ENCODE data around the gene SLC43A1.

- TF ChIP-seq, protein P1, sequence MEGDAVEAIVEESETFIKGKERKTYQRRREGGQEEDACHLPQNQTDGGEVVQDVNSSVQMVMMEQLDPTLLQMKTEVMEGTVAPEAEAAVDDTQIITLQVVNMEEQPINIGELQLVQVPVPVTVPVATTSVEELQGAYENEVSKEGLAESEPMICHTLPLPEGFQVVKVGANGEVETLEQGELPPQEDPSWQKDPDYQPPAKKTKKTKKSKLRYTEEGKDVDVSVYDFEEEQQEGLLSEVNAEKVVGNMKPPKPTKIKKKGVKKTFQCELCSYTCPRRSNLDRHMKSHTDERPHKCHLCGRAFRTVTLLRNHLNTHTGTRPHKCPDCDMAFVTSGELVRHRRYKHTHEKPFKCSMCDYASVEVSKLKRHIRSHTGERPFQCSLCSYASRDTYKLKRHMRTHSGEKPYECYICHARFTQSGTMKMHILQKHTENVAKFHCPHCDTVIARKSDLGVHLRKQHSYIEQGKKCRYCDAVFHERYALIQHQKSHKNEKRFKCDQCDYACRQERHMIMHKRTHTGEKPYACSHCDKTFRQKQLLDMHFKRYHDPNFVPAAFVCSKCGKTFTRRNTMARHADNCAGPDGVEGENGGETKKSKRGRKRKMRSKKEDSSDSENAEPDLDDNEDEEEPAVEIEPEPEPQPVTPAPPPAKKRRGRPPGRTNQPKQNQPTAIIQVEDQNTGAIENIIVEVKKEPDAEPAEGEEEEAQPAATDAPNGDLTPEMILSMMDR (IDR thresholded peaks at IDR 0.05) = no peak
- TF ChIP-seq POLR2A (IDR thresholded peaks at IDR 0.05) = no peak
Measured at GRCh38 chr11:57545883-57546282, 30.4 kb upstream of the SLC43A1 start.

Data from thyroid gland (tissue), 4 donors.